ENCODE measurements around the gene PITX1.
"Not testable (repeated sequence)": the region's sequence is repeated elsewhere in the genome, so short reads cannot be mapped to it uniquely, and the experiment has no call there.

Gene PITX1

DNA sequence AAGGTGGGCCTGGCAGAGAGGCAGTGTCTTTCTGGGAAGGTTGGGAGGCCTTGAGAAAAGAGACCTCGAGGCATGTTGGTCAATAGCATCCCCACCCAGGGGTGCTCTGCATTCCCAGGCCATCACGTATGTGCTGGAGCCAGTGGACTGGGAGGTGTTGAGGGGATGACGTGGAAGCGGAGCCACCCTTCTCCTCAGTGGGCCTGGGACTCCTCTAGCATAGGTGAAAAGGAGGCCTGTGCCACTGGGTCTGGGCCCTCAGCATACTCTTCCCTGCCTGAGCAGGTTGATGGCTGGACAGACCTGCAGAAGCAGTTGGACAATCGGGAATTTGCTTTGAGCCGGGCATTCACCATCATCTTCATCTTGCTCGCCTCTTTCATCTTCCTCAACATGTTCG lies 25.5 kb downstream of the PITX1 start:
- Mint-ChIP-seq H3K4me1 (no peaks in the 10 kb centered on the region), H3K4me3 (no peak overlapping the region), H3K27ac (no peak overlapping the region), H3K36me3 (ENCODE audit: low read depth) (no peaks in the 10 kb centered on the region), H3K27me3 (no peaks in the 10 kb centered on the region), H3K9me3 (no peaks in the 10 kb centered on the region)
- no peak for ATAC-seq
- no peak for DNase-seq

GRCh38 chr5:135007749-135008363 lies 26.2 kb downstream of the PITX1 start:
- no peaks in the 10 kb centered on the region for H3K36me3 Mint-ChIP-seq (ENCODE audit: low read depth)
- no peak overlapping the region for H3K27ac Mint-ChIP-seq
- H3K4me1 Mint-ChIP-seq = no peaks in the 10 kb centered on the region
- H3K9me3 Mint-ChIP-seq = no peaks in the 10 kb centered on the region
- H3K4me3 Mint-ChIP-seq = no peak overlapping the region
- H3K27me3 Mint-ChIP-seq = no peaks in the 10 kb centered on the region
- no peak for DNase-seq
- ATAC-seq = no peak

GRCh38 chr5:135007305-135007704 lies 26.7 kb downstream of the PITX1 start:
- no peaks in the 10 kb centered on the region for H3K27me3 Mint-ChIP-seq
- no peak for DNase-seq
- no peak for ATAC-seq
- H3K4me3 Mint-ChIP-seq = no peak overlapping the region
- no peaks in the 10 kb centered on the region for H3K9me3 Mint-ChIP-seq
- no peak overlapping the region for H3K27ac Mint-ChIP-seq
- no peaks in the 10 kb centered on the region for H3K36me3 Mint-ChIP-seq (ENCODE audit: low read depth)
- no peaks in the 10 kb centered on the region for H3K4me1 Mint-ChIP-seq

- Mint-ChIP-seq H3K36me3 (ENCODE audit: low read depth) (no peaks in the 10 kb centered on the region), H3K4me1 (no peaks in the 10 kb centered on the region), H3K27me3 (peaks cover 2% of the 10 kb centered on the region), H3K9me3 (no peaks in the 10 kb centered on the region), H3K4me3 (no peak overlapping the region), H3K27ac (no peak overlapping the region)
- ATAC-seq (no peak), DNase-seq (no peak)
Observed at GRCh38 chr5:135005076-135005475, 29.0 kb downstream of the PITX1 start.

DNA sequence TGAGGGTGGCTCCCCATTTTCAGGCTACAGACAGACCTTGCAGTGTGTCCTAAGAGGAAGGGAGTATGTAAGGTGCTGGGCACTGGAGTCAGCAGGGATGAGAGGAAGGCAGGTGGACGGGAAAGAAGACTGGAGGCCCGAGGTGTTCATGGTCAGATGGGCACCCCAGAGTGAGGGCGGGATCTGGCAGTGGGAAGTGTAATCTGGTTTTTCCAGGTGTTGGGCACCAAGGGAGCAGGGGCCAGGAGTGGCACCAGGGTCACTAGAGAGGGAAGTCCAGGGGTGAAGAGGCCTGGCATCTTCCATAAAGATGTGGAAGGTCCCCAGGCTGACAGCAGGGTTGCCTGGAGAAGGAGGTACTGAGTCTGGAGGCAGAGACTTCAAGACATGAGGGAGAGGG lies 29.7 kb downstream of the PITX1 start:
- H3K27me3 Mint-ChIP-seq = peaks cover 2% of the 10 kb centered on the region
- no peak overlapping the region for H3K4me3 Mint-ChIP-seq
- no peaks in the 10 kb centered on the region for H3K4me1 Mint-ChIP-seq
- H3K9me3 Mint-ChIP-seq = no peaks in the 10 kb centered on the region
- DNase-seq (no peak), ATAC-seq (no peak)
- H3K27ac Mint-ChIP-seq = no peak overlapping the region
- no peaks in the 10 kb centered on the region for H3K36me3 Mint-ChIP-seq (ENCODE audit: low read depth)

DNA sequence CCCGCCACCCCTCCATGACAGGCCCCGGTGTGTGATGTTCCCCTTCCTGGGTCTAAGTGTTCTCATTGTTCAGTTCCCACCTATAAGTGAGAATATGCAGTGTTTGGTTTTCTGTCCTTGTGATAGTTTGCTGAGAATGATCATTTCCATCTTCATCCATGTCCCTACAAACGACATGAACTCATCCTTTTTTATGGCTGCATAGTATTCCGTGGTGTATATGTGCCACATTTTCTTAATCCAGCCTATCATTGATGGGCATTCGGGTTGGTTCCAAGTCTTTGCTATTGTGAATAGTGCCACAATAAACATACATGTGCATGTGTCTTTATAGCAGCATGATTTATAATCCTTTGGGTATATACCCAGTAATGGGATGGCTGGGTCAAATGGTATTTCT lies 36.0 kb downstream of the PITX1 start:
- H3K27ac Mint-ChIP-seq; H3K4me3 Mint-ChIP-seq; H3K36me3 Mint-ChIP-seq (ENCODE audit: low read depth); ATAC-seq; H3K27me3 Mint-ChIP-seq; H3K9me3 Mint-ChIP-seq; DNase-seq; H3K4me1 Mint-ChIP-seq: not testable (repeated sequence)

GRCh38 chr5:134997015-134997414 lies 37.0 kb downstream of the PITX1 start:
- ATAC-seq = no peak
- Mint-ChIP-seq H3K4me3 (no peak overlapping the region), H3K27ac (no peak overlapping the region)

GRCh38 chr5:134995850-134996402 lies 38.1 kb downstream of the PITX1 start:
- H3K4me3 Mint-ChIP-seq = no peak overlapping the region
- DNase-seq (no peak), ATAC-seq (no peak)
- no peaks in the 10 kb centered on the region for H3K36me3 Mint-ChIP-seq (ENCODE audit: low read depth)
- H3K9me3 Mint-ChIP-seq = no peaks in the 10 kb centered on the region
- peaks cover 2% of the 10 kb centered on the region for H3K27me3 Mint-ChIP-seq
- no peak overlapping the region for H3K27ac Mint-ChIP-seq
- H3K4me1 Mint-ChIP-seq = no peaks in the 10 kb centered on the region

More at GRCh38 chr5:134997015-134997414, 37.0 kb downstream of the PITX1 start:
- Mint-ChIP-seq H3K27me3 (peaks cover 2% of the 10 kb centered on the region), H3K4me1 (no peaks in the 10 kb centered on the region), H3K36me3 (ENCODE audit: low read depth) (no peaks in the 10 kb centered on the region), H3K9me3 (no peaks in the 10 kb centered on the region)
- DNase-seq = no peak

GRCh38 chr5:134994560-134995156 lies 39.4 kb downstream of the PITX1 start:
- Mint-ChIP-seq H3K4me1 (no peaks in the 10 kb centered on the region), H3K27ac (no peak overlapping the region), H3K9me3 (no peaks in the 10 kb centered on the region), H3K4me3 (no peak overlapping the region), H3K36me3 (ENCODE audit: low read depth) (no peaks in the 10 kb centered on the region), H3K27me3 (no peaks in the 10 kb centered on the region)
- ATAC-seq (no peak), DNase-seq (no peak)

GRCh38 chr5:134993161-134993560 lies 40.9 kb downstream of the PITX1 start:
- no peaks in the 10 kb centered on the region for H3K36me3 Mint-ChIP-seq (ENCODE audit: low read depth)
- no peak overlapping the region for H3K27ac Mint-ChIP-seq
- H3K27me3 Mint-ChIP-seq = no peaks in the 10 kb centered on the region
- ATAC-seq (no peak), DNase-seq (no peak)
- no peaks in the 10 kb centered on the region for H3K9me3 Mint-ChIP-seq
- no peaks in the 10 kb centered on the region for H3K4me1 Mint-ChIP-seq
- no peak overlapping the region for H3K4me3 Mint-ChIP-seq

DNA sequence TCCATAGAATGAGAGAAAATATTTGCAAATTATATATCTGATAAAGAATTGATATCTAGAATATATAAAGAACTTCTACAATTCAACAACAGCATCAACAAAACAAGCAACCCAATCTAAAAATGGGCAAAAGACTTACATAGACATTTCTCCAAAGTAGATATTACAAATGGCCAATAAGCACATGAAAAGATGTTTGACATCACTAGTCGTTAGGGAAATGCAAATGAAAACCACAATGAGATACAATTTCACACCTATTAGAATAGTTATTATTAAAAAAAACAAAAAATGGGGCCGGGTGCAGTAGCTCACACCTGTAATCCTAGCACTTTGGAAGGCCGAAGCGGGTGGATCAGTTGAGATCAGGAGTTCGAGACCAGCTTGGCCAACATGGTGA lies 41.9 kb downstream of the PITX1 start:
- Mint-ChIP-seq H3K4me1 (no peaks in the 10 kb centered on the region), H3K27me3 (no peaks in the 10 kb centered on the region), H3K9me3 (no peaks in the 10 kb centered on the region), H3K27ac (no peak overlapping the region), H3K36me3 (ENCODE audit: low read depth) (no peaks in the 10 kb centered on the region), H3K4me3 (no peak overlapping the region)
- no peak for ATAC-seq
- no peak for DNase-seq

DNA sequence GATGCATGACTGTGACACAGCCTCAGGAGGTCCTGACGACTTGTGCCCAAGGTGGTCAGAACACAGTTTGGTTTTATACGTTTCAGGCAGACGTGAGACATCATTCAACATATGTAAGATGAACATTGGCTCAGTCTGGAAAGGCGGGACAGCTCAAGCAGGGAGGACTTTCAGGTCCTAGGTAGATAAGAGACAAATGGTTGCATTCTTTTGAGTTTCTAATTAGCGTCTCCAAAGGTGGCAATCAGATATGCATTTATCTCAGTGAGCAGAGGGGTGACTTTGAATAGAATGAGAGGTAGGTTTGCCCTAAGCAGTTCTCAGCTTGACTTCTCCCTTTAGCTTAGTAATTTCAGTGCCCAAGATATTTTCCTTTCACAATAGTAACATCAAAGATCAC lies 43.8 kb downstream of the PITX1 start:
- not testable (repeated sequence) for DNase-seq; H3K4me1 Mint-ChIP-seq; H3K36me3 Mint-ChIP-seq (ENCODE audit: low read depth); H3K9me3 Mint-ChIP-seq; H3K27ac Mint-ChIP-seq; ATAC-seq; H3K27me3 Mint-ChIP-seq; H3K4me3 Mint-ChIP-seq

DNA sequence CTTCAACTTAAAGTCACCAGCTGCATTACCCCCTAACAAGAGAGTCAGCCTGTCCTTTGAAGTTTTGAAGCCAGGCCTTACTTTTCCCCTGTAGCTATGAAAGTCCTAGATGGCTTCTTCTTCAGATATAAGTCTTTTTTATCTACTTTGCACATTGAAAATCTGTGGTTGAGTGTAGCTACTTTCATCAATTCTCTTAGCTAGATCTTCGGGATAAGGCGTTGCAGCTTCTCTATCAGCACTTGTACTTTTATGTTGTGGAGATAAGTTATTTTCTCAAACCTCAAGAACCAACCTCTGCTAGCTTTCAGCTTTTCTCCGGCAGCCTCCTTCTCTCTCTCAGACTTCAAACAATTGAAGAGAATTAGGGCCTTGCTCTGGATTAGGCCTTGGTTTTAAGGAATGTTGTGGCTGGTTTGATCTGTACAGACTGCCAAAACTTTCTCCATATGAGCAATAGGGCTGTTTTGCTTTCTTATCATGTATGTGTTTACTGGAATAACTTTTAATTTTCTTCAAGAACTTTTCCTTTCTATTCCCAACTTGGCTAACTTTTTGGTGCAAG lies 44.7 kb downstream of the PITX1 start:
- H3K9me3 Mint-ChIP-seq = no peaks in the 10 kb centered on the region
- no peak overlapping the region for H3K4me3 Mint-ChIP-seq
- H3K4me1 Mint-ChIP-seq = no peaks in the 10 kb centered on the region
- DNase-seq (no peak), ATAC-seq (no peak)
- H3K27me3 Mint-ChIP-seq = peaks cover 3% of the 10 kb centered on the region
- no peak overlapping the region for H3K27ac Mint-ChIP-seq
- no peaks in the 10 kb centered on the region for H3K36me3 Mint-ChIP-seq (ENCODE audit: low read depth)

DNA sequence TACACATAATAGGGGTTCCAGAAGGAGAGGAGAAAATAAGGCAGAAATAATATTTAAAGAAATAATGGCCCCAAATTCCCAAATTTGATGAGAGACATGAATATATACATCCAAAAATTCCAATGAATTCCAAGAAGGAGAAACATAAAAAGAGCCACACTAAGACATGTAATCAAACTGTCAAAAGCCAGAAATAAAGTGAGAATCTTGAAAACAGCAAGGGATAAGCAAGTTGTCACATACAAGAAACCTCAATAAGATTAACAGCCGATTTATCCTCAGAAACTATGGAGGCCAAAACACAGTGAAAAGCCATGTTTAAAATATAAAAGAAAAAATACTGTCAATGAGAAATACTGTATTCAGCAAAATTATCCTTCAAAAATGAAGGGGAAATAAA lies 51.8 kb downstream of the PITX1 start:
- H3K27me3 Mint-ChIP-seq = peaks cover 5% of the 10 kb centered on the region
- no peak for DNase-seq
- H3K9me3 Mint-ChIP-seq = peaks cover 41% of the 10 kb centered on the region
- ATAC-seq = no peak
- H3K4me1 Mint-ChIP-seq = no peaks in the 10 kb centered on the region
- H3K27ac Mint-ChIP-seq = no peak overlapping the region
- H3K4me3 Mint-ChIP-seq = no peak overlapping the region
- peaks cover 17% of the 10 kb centered on the region for H3K36me3 Mint-ChIP-seq (ENCODE audit: low read depth)

- no peak overlapping the region for H3K4me3 Mint-ChIP-seq
Observed at GRCh38 chr5:134979416-134979815, 54.6 kb downstream of the PITX1 start.

More at GRCh38 chr5:134979416-134979815, 54.6 kb downstream of the PITX1 start:
- Mint-ChIP-seq H3K27me3 (peaks cover 2% of the 10 kb centered on the region), H3K27ac (no peak overlapping the region), H3K4me1 (no peaks in the 10 kb centered on the region), H3K36me3 (ENCODE audit: low read depth) (peaks cover 22% of the 10 kb centered on the region), H3K9me3 (peaks cover 55% of the 10 kb centered on the region)
- no peak for ATAC-seq
- no peak for DNase-seq

Data from activated naive CD8-positive, alpha-beta T cell treated with anti-CD3 and anti-CD28 coated beads, Interleukin-2, amount 50 U/mL, for 24 hours (primary cell).